HG03521 (cell line): ENCODE measurements around the gene HSPB7.
"Not testable (repeated sequence)": the region's sequence is repeated elsewhere in the genome, so short reads cannot be mapped to it uniquely, and the experiment has no call there.

Experiments
- ATAC-seq: cut with Tn5 transposase; IDR thresholded peaks from one replicate; pipeline ENCODE4 v1.9.1; 2021; ENCODE audit warnings: mild to moderate bottlenecking, moderate library complexity; ENCODE audit not compliant: unreplicated experiment

Gene HSPB7

GRCh38 chr1:16051039-16051438 is 33.2 kb upstream of the HSPB7 start:
- ATAC-seq = no peak

- no peak for ATAC-seq
Measured at GRCh38 chr1:16050328-16050727, 32.5 kb upstream of the HSPB7 start.

GRCh38 chr1:16048573-16049189 is 30.8 kb upstream of the HSPB7 start:
- ATAC-seq = no peak

- no peak for ATAC-seq
Measured at GRCh38 chr1:16047791-16048475, 30.1 kb upstream of the HSPB7 start.

- no peak for ATAC-seq
Measured at GRCh38 chr1:16046842-16047241, 29.0 kb upstream of the HSPB7 start.

- ATAC-seq = no peak
Measured at GRCh38 chr1:16043950-16044349, 26.1 kb upstream of the HSPB7 start.

GRCh38 chr1:16043521-16043920 is 25.7 kb upstream of the HSPB7 start, which contains the start of gene CLCNKB:
TSS of gene CLCNKB (plus strand) at chr1:16043782. CDS start at chr1:16044493, 711 bp downstream.
- no peak for ATAC-seq

GRCh38 chr1:16042654-16043053 is 24.8 kb upstream of the HSPB7 start:
- ATAC-seq = not testable (repeated sequence)

GRCh38 chr1:16042096-16042495 is 24.3 kb upstream of the HSPB7 start:
- ATAC-seq = no peak

- ATAC-seq = no peak
Measured at GRCh38 chr1:16041200-16041599, 23.4 kb upstream of the HSPB7 start.

GRCh38 chr1:16039871-16040270 is 22.0 kb upstream of the HSPB7 start:
- ATAC-seq = not testable (repeated sequence)

GRCh38 chr1:16038620-16038912 is 20.7 kb upstream of the HSPB7 start:
- ATAC-seq = no peak

- ATAC-seq = not testable (repeated sequence)
Measured at GRCh38 chr1:16036461-16036860, 18.6 kb upstream of the HSPB7 start.

GRCh38 chr1:16033103-16033632 is 15.3 kb upstream of the HSPB7 start:
- ATAC-seq = not testable (repeated sequence)

GRCh38 chr1:16032388-16033102 is 14.7 kb upstream of the HSPB7 start:
- ATAC-seq = no peak

- ATAC-seq = no peak
Measured at GRCh38 chr1:16031551-16031950, 13.7 kb upstream of the HSPB7 start.

GRCh38 chr1:16029288-16029687 is 11.4 kb upstream of the HSPB7 start:
- no peak for ATAC-seq

GRCh38 chr1:16029003-16029268 is 11.1 kb upstream of the HSPB7 start:
- ATAC-seq = not testable (repeated sequence)

GRCh38 chr1:16028237-16029002 is 10.6 kb upstream of the HSPB7 start:
- no peak for ATAC-seq

GRCh38 chr1:16026723-16027484 is 9.1 kb upstream of the HSPB7 start:
- ATAC-seq = no peak

- ATAC-seq = not testable (repeated sequence)
Measured at GRCh38 chr1:16026302-16026701, 8.5 kb upstream of the HSPB7 start.
